Measurements from ENCODE around the gene PRKD3. TPM values are rescaled to one million over a fixed set of nuclear protein-coding genes. Genes with fewer than 3 reads are reported as not detected.

PRKD3 gene
- total RNA-seq, 1 donor = 77.9 TPM

DNA sequence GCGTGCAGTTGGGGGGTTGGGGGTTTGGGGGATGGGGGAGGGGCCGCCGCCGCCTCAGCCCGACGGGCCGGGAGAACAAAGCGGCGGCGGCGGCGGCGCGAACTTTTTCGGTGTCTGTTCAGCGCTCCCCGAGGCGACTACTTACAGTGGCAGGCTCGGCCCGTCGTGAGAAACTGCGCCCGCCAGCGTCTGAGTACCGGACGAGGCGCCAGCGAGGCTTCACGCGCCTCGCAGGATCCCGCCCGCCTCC lies 172 bp downstream of the PRKD3 start:
- DNase-seq (ENCODE audit: low read depth) = peak; percentile 72

DNA sequence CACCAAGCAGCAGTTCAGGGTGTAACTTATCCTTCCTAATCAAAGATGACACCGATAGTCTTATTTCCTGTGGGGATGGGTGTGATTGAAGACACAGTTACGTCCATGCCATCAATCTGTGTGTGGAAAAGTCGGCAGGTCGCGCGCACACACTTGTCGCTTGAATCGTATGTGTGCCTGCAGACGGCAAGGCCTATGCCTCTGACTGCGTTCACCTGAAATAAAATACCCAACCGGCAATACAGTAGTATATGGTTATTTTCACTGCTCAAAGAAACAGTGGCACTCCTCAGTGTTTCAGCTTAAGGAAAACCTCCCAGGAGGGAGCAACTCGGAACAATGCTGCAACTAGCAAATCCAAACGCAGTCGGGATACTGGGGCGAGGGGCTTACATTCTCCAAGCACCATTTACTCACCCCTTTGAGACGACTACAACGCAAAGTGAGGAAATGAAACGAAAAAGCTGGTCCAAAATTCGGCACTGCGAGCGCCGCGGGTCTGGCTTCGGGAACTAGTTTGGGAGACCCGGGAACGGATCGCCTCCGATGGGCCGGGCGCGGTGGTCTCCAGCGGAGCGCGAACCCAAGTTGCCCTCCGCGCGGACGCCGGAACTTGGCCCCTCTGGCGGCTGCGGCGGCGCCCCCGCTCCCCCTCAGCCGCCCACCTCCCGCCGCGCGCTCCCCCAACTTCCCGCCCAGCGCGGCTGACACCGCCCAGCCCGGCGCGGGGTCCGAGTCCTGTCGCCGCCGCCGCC lies 675 bp downstream of the PRKD3 start:
- TF ChIP-seq, protein P1, sequence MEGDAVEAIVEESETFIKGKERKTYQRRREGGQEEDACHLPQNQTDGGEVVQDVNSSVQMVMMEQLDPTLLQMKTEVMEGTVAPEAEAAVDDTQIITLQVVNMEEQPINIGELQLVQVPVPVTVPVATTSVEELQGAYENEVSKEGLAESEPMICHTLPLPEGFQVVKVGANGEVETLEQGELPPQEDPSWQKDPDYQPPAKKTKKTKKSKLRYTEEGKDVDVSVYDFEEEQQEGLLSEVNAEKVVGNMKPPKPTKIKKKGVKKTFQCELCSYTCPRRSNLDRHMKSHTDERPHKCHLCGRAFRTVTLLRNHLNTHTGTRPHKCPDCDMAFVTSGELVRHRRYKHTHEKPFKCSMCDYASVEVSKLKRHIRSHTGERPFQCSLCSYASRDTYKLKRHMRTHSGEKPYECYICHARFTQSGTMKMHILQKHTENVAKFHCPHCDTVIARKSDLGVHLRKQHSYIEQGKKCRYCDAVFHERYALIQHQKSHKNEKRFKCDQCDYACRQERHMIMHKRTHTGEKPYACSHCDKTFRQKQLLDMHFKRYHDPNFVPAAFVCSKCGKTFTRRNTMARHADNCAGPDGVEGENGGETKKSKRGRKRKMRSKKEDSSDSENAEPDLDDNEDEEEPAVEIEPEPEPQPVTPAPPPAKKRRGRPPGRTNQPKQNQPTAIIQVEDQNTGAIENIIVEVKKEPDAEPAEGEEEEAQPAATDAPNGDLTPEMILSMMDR (IDR thresholded peaks at IDR 0.05; ENCODE audit: insufficient read depth, low read length) = no peak
- peak; percentile 50 for DNase-seq (ENCODE audit: low read depth)
- peak overlapping the region; percentile 88 for H3K4me3 ChIP-seq (ENCODE audit: low read depth, low read length)

More for the DNA sequence above, 172 bp downstream of the PRKD3 start:
- TF ChIP-seq, protein P1 (IDR thresholded peaks at IDR 0.05; ENCODE audit: insufficient read depth, low read length) = no peak
- peak overlapping the region; percentile 88 for H3K4me3 ChIP-seq (ENCODE audit: low read depth, low read length)

DNA sequence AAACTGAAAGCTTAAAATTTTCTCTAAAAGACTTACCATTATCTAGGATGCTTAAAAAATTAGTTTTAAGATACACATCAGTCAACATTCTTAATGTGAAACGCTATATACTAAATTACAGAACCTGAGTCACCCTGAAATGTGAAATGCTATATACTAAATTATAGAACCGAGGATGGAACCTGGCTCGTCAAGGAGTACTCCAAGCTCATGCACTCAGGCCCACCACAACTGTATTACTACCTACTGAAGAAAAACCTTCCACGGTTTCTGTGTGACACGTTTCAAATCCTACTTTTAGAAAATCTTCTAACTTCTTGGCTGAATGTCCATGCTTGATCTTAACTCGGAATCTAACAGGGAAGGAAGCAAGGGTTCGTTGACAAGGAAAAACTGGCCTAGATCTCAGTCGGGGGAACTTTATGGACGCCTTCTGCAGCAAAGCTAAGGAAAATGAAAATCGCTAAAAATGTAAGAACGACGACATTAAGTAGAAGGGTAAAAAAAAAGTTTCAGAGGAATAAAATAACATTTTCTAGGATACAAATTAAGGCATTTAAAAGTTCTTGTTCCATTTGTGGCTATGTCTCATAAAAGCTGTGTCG lies 1.4 kb downstream of the PRKD3 start:
- DNase-seq (ENCODE audit: low read depth) = peak; percentile 32
- peak overlapping the region; percentile 88 for H3K4me3 ChIP-seq (ENCODE audit: low read depth, low read length)
- TF ChIP-seq, protein P1 (IDR thresholded peaks at IDR 0.05; ENCODE audit: insufficient read depth, low read length) = no peak

DNA sequence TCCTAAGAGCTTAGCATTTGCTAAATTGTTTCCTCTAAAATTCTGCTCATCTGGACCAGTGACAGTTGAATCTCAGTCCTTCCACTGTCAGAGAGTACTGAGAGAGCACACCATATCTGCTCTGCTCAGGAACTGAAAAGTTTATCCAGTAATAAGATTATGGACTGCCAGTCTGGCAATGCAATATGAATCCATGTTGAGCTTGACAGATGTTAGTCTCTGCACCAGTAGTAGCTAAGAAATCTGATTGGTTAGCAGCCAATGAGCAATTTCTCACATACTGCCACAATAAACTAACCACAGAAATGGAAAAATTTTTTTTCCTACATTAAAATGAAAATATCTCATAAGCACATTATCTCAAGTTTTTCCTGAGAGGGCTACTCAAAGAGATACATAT lies 2.3 kb downstream of the PRKD3 start:
- TF ChIP-seq, protein P1 (IDR thresholded peaks at IDR 0.05; ENCODE audit: insufficient read depth, low read length) = no peak
- DNase-seq (ENCODE audit: low read depth) = peak; percentile 62
- H3K4me3 ChIP-seq (ENCODE audit: low read depth, low read length) = peak overlapping the region; percentile 88

- no peak overlapping the region for H3K4me3 ChIP-seq (ENCODE audit: low read depth, low read length)
- TF ChIP-seq, protein P1 (IDR thresholded peaks at IDR 0.05; ENCODE audit: insufficient read depth, low read length) = no peak
- DNase-seq (ENCODE audit: low read depth) = no peak
Measured at GRCh38 chr2:37321029-37321682, 3.5 kb downstream of the PRKD3 start.

GRCh38 chr2:37319754-37320609 lies 4.7 kb downstream of the PRKD3 start:
- DNase-seq (ENCODE audit: low read depth) = no peak
- H3K4me3 ChIP-seq (ENCODE audit: low read depth, low read length) = no peak overlapping the region
- TF ChIP-seq, protein P1 (IDR thresholded peaks at IDR 0.05; ENCODE audit: insufficient read depth, low read length) = no peak

All from fibroblast of the aortic adventitia (primary cell).